HepG2 (cell line): ENCODE results near the gene STK32B. TPM values are rescaled to one million over a fixed set of nuclear protein-coding genes. Genes with fewer than 3 reads are reported as not detected.

Experiments
- ATAC-seq: fragments of 200-7000 bp; cut with Tn5 transposase; 3 replicates; pipeline ENCODE4 v1.9.1; 2020; ENCODE audit warnings: mild to moderate bottlenecking, moderate library complexity
- BruUV-seq: library from RNA; stranded (reverse); fragments of 400-500 nt; replicated peaks from 2 replicates; lab custom pipeline; 2021; lab: Mats Ljungman, UMichigan
- CTCF ChIA-PET: fragments of 300-600 bp; formaldehyde crosslinking; extraction: SDS; loops from one replicate; lab custom pipeline; 2021; ENCODE audit warnings: low total read pairs, inconsistent platforms, low intra/inter-chr PET ratio; lab: Yijun Ruan, JAX
- POLR2A ChIA-PET: fragments of 350-600 bp; sonication (Branson Sonifier 250); formaldehyde crosslinking; loops from one replicate; lab custom pipeline; 2020; ENCODE audit warnings: antibody characterized with exemption, inconsistent platforms; lab: Yijun Ruan, JAX
- DNase-seq: peaks from one replicate; pipeline ENCODE4 v3.0.0-alpha.2; 2015; ENCODE audit warnings: low spot score
- FAIRE-seq: peaks from 3 replicates; lab custom pipeline; 2011; peaks lifted over from hg19 to GRCh38; lab: Jason Lieb, UNC
- H2AFZ ChIP-seq: one replicate; pipeline ENCODE4 v1.6.1; 2011; ENCODE audit warnings: low read length, inconsistent platforms
- H3K27ac ChIP-seq: fragments of 300-600 bp; 3 replicates; pipeline ENCODE4 v1.8.0; 2011; ENCODE audit warnings: mixed run types, mild to moderate bottlenecking, mixed read lengths, low read length, inconsistent platforms; ENCODE audit not compliant: insufficient read depth; ENCODE audit errors: extremely low read length
- H3K27me3 ChIP-seq, 2 experiments: fragments of 200-600 bp in 1 of 2; 2 replicates in 1 of 2; 3 replicates in 1 of 2; pipeline versions ENCODE4 v1.6.0 to v1.8.0; 2011; ENCODE audit warnings: low read length in 2 of 2, mild to moderate bottlenecking in 2 of 2, moderate library complexity in 2 of 2, inconsistent platforms in 1 of 2; ENCODE audit not compliant: insufficient read depth in 2 of 2, control insufficient read depth in 1 of 2
- H3K36me3 ChIP-seq, 2 experiments: fragments of 200-600 bp in 1 of 2; replicated peaks in 1 of 2; 2 replicates in 1 of 2; 3 replicates in 1 of 2; pipeline versions ENCODE4 v1.5.1 to v1.8.0; 2011; ENCODE audit warnings: low read length in 2 of 2, inconsistent platforms in 1 of 2; ENCODE audit not compliant: insufficient read depth in 2 of 2, control insufficient read depth in 1 of 2
- H3K4me1 ChIP-seq: 2 replicates; pipeline ENCODE4 v1.5.1; 2012; ENCODE audit warnings: low read length, inconsistent platforms; ENCODE audit not compliant: insufficient read depth
- H3K4me2 ChIP-seq: 2 replicates; pipeline ENCODE4 v1.6.0; 2011; ENCODE audit warnings: low read depth, low read length, inconsistent platforms
- H3K4me3 ChIP-seq, 3 experiments: fragments of 200-600 bp in 1 of 3; sonication (generic), shearing (Covaris generic) in 1 of 3; replicated peaks in 1 of 3; 2 replicates each; pipeline ENCODE4 v1.5.1; 2011 to 2016; ENCODE audit warnings: low read length in 3 of 3, inconsistent platforms in 2 of 3, low read depth in 2 of 3, mild to moderate bottlenecking in 2 of 3, control low read depth in 1 of 3, mixed read lengths in 1 of 3; ENCODE audit not compliant: insufficient read depth in 1 of 3
- H3K79me2 ChIP-seq: one replicate; pipeline ENCODE4 v1.6.1; 2011; ENCODE audit warnings: low read length, inconsistent platforms; ENCODE audit not compliant: insufficient read depth
- H3K9ac ChIP-seq: 2 replicates; pipeline ENCODE4 v1.6.0; 2011; ENCODE audit warnings: mild to moderate bottlenecking, low read depth, low read length, inconsistent platforms; ENCODE audit not compliant: insufficient read depth
- H3K9me3 ChIP-seq: 2 replicates; pipeline ENCODE4 v1.5.1; 2012; ENCODE audit warnings: mild to moderate bottlenecking, low read length
- H4K20me1 ChIP-seq: 2 replicates; pipeline ENCODE4 v1.6.0; 2011; ENCODE audit warnings: inconsistent platforms, mild to moderate bottlenecking, low read length, moderate library complexity; ENCODE audit not compliant: insufficient read depth
- AGO2 ChIP-seq: fragments of 200-400 bp; formaldehyde crosslinking; optimal IDR thresholded peaks from 2 replicates; pipeline ENCODE3; 2017; ENCODE audit warnings: mild to moderate bottlenecking, low read depth, low read length, moderate library complexity
- ATM ChIP-seq: fragments of 450-650 bp; IDR thresholded peaks from 2 replicates; pipeline ENCODE4 v1.7.1; 2017; ENCODE audit warnings: mild to moderate bottlenecking, borderline replicate concordance
- CCAR2 ChIP-seq: fragments of 200-400 bp; formaldehyde crosslinking; optimal IDR thresholded peaks from 2 replicates; pipeline ENCODE3; 2018; ENCODE audit warnings: low read depth, mild to moderate bottlenecking, low read length, moderate library complexity
- CEBPB ChIP-seq: IDR thresholded peaks from 2 replicates; pipeline ENCODE4 v1.6.1; 2011; ENCODE audit warnings: low read depth, low read length, improper control_type of control experiment, borderline replicate concordance
- CREM ChIP-seq, 2 experiments: sonication (generic) in 1 of 2; formaldehyde crosslinking in 1 of 2; IDR thresholded peaks; 2 replicates each; pipeline versions ENCODE4 v1.4.0 to v1.6.1; 2016 to 2020; ENCODE audit warnings: antibody characterized with exemption in 1 of 2, mild to moderate bottlenecking in 1 of 2, missing genetic modification reagents in 1 of 2
- DNMT1 ChIP-seq: sonication (generic); formaldehyde crosslinking; IDR thresholded peaks from 2 replicates; pipeline ENCODE4 v1.5.1; 2020; ENCODE audit warnings: mild to moderate bottlenecking, missing genetic modification reagents
- ISL2 ChIP-seq: sonication (generic); formaldehyde crosslinking; IDR thresholded peaks from 2 replicates; pipeline ENCODE4 v1.5.0; 2020; ENCODE audit warnings: missing genetic modification reagents
- JUN ChIP-seq: sonication (generic); formaldehyde crosslinking; IDR thresholded peaks from 2 replicates; pipeline ENCODE4 v1.4.0; 2020; ENCODE audit warnings: mild to moderate bottlenecking, missing genetic modification reagents
- KDM5A ChIP-seq: fragments of 200-600 bp; sonication (generic); IDR thresholded peaks from 2 replicates; pipeline ENCODE4 v1.7.0; 2018; ENCODE audit warnings: antibody characterized with exemption, mild to moderate bottlenecking, low read length, borderline replicate concordance
- KLF13 ChIP-seq: sonication (generic); formaldehyde crosslinking; IDR thresholded peaks from 2 replicates; pipeline ENCODE4 v1.4.0; 2020; ENCODE audit warnings: mild to moderate bottlenecking, missing genetic modification reagents
- KLF9 ChIP-seq: IDR thresholded peaks from 2 replicates; pipeline ENCODE4 v1.6.1; 2016; ENCODE audit warnings: low read depth
- MAFG ChIP-seq: sonication (generic); formaldehyde crosslinking; IDR thresholded peaks from 2 replicates; pipeline ENCODE4 v1.5.1; 2020; ENCODE audit warnings: mild to moderate bottlenecking, missing genetic modification reagents
- NR2F2 ChIP-seq: IDR thresholded peaks from 2 replicates; pipeline ENCODE4 v1.6.1; 2012; ENCODE audit warnings: low read depth, inconsistent platforms, borderline replicate concordance
- ZNF737 ChIP-seq: sonication (generic); formaldehyde crosslinking; IDR thresholded peaks from 2 replicates; pipeline ENCODE4 v1.5.0; 2020; ENCODE audit warnings: missing genetic modification reagents, mild to moderate bottlenecking, borderline replicate concordance
- ZNF773 ChIP-seq: sonication (generic); formaldehyde crosslinking; IDR thresholded peaks from 2 replicates; pipeline ENCODE4 v1.4.0; 2020; ENCODE audit warnings: missing genetic modification reagents, borderline replicate concordance
- ZNF83 ChIP-seq: sonication (generic); formaldehyde crosslinking; IDR thresholded peaks from 2 replicates; pipeline ENCODE4 v1.4.0; 2020; ENCODE audit warnings: missing genetic modification reagents, mild to moderate bottlenecking, borderline replicate concordance
- WGBS: methylation state at CpG from one replicate; pipeline ENCODE4 v1.1.6; 2017; ENCODE audit warnings: low lambda C conversion rate; 5-methylcytosine and 5-hydroxymethylcytosine counted together
- in situ Hi-C: cut with HindIII; loops from 2 replicates; pipeline ENCODE4 v1.10.0; 2017; ENCODE audit warnings: low pct_unique_long_range_greater_than_20kb; ENCODE audit not compliant: extremely low pct_ligation_motif_present
- intact Hi-C: fragments of 100-400 bp; cut with micrococcal nuclease; formaldehyde crosslinking; loops from one replicate; pipeline ENCODE4 v1.10.0; 2022; ENCODE audit not compliant: unreplicated experiment
- polyA plus RNA-seq, 8 experiments: library from polyadenylated mRNA; depleted of rRNA in 3 of 8; stranded (reverse) in 7 of 8; unstranded in 1 of 8; fragments of >200 nt; fragmentation: Illumina TruSeq in 4 of 8; extraction: Trizol in 4 of 8; gene quantifications; 2 replicates each; pipeline versions ENCODE4 v1.2.1 to v1.2.3, GENCODE V29; 2011 to 2016; ENCODE audit warnings: low read depth in 4 of 8, missing spikeins in 1 of 8, mixed read lengths in 1 of 8; ENCODE audit not compliant: insufficient read depth in 1 of 8
- total RNA-seq, 5 experiments: library from RNA; depleted of rRNA; stranded (reverse); fragments of >200 nt; fragmentation: Illumina TruSeq; extraction: Trizol; gene quantifications; 2 replicates each; pipeline ENCODE4 v1.2.3, GENCODE V29; 2016; ENCODE audit warnings: low read depth in 1 of 5
- TF ChIP-seq, protein P1 (sequence below): sonication (generic); formaldehyde crosslinking; conservative IDR thresholded peaks from 2 replicates; pipeline ENCODE4 v1.4.0; 2020; ENCODE audit warnings: mild to moderate bottlenecking, missing genetic modification reagents, moderate library complexity

Gene STK32B
- total and polyA plus RNA-seq, 2 of the 13 experiments (the other 11 are each of a cell fraction or from before 2014, with no cell fraction given) = not detected

- H3K27ac ChIP-seq = no peak overlapping the region
- H3K4me2 ChIP-seq = no peak overlapping the region
- TF ChIP-seq ATM (no peak), ZNF773 (CRISPR knock-in tag) (no peak), AGO2 (no peak), NR2F2 (no peak), ZNF83 (CRISPR knock-in tag) (no peak), CREM (IDR thresholded peaks at IDR 0.05) (no peak), CREM (CRISPR knock-in tag; IDR thresholded peaks at IDR 0.05) (no peak), CCAR2 (no peak), KLF9 (CRISPR knock-in tag) (no peak), DNMT1 (CRISPR knock-in tag) (no peak), JUN (CRISPR knock-in tag) (no peak), CEBPB (no peak), ZNF737 (CRISPR knock-in tag) (no peak), KLF13 (CRISPR knock-in tag) (no peak), MAFG (no peak), KDM5A (no peak), ISL2 (CRISPR knock-in tag) (no peak)
- TF ChIP-seq, protein P1, sequence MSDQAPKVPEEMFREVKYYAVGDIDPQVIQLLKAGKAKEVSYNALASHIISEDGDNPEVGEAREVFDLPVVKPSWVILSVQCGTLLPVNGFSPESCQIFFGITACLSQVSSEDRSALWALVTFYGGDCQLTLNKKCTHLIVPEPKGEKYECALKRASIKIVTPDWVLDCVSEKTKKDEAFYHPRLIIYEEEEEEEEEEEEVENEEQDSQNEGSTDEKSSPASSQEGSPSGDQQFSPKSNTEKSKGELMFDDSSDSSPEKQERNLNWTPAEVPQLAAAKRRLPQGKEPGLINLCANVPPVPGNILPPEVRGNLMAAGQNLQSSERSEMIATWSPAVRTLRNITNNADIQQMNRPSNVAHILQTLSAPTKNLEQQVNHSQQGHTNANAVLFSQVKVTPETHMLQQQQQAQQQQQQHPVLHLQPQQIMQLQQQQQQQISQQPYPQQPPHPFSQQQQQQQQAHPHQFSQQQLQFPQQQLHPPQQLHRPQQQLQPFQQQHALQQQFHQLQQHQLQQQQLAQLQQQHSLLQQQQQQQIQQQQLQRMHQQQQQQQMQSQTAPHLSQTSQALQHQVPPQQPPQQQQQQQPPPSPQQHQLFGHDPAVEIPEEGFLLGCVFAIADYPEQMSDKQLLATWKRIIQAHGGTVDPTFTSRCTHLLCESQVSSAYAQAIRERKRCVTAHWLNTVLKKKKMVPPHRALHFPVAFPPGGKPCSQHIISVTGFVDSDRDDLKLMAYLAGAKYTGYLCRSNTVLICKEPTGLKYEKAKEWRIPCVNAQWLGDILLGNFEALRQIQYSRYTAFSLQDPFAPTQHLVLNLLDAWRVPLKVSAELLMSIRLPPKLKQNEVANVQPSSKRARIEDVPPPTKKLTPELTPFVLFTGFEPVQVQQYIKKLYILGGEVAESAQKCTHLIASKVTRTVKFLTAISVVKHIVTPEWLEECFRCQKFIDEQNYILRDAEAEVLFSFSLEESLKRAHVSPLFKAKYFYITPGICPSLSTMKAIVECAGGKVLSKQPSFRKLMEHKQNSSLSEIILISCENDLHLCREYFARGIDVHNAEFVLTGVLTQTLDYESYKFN (CRISPR knock-in tag) = no peak
- no peaks in the 10 kb centered on the region for H3K79me2 ChIP-seq
- H4K20me1 ChIP-seq = no peaks in the 10 kb centered on the region
- intact Hi-C loops (no loop called here), in situ Hi-C loops (no loop called here)
- CTCF ChIA-PET = no interaction called here
- no peaks in the 10 kb centered on the region for H3K36me3 ChIP-seq
- no peaks in the 10 kb centered on the region for H3K27me3 ChIP-seq
- DNase-seq (no peak), FAIRE-seq (no peak), ATAC-seq (no peak)
- H3K4me1 ChIP-seq = no peaks in the 10 kb centered on the region
- no peak overlapping the region for H3K9ac ChIP-seq
- POLR2A ChIA-PET = no interaction called here
- H2AFZ ChIP-seq = no peak overlapping the region
- H3K4me3 ChIP-seq = no peak overlapping the region
- no TSS peak for BruUV-seq
- H3K9me3 ChIP-seq = no peaks in the 10 kb centered on the region
- 14% methylated on average over 4 of the region's 4 CpGs for WGBS
Observed at GRCh38 chr4:5292101-5292500, 240.8 kb downstream of the STK32B start.
